HG02973 (cell line): ENCODE results near the gene GPAM.
A peak's percentile ranks its signal among the peaks of the same experiment; 100 is the strongest.
"Not testable (repeated sequence)": the region's sequence is repeated elsewhere in the genome, so short reads cannot be mapped to it uniquely, and the experiment has no call there.

ENCODE experiments used
- ATAC-seq: cut with Tn5 transposase; IDR thresholded peaks from one replicate; pipeline ENCODE4 v1.9.1; 2021; ENCODE audit warnings: moderate library complexity; ENCODE audit not compliant: unreplicated experiment

The GPAM gene

GRCh38 chr10:112216966-112217365, 33.4 kb upstream of the GPAM start:
- ATAC-seq, result no peak

GRCh38 chr10:112216151-112216550, 32.6 kb upstream of the GPAM start:
- ATAC-seq, result no peak

GRCh38 chr10:112215342-112215774, 31.8 kb upstream of the GPAM start:
- no peak for ATAC-seq

GRCh38 chr10:112214298-112214926, 30.8 kb upstream of the GPAM start:
- ATAC-seq, result no peak

GRCh38 chr10:112213836-112214235, 30.3 kb upstream of the GPAM start:
- ATAC-seq, result no peak

- ATAC-seq, result no peak
Measured at GRCh38 chr10:112213098-112213823, 29.7 kb upstream of the GPAM start.

- no peak for ATAC-seq
Measured at GRCh38 chr10:112210666-112211065, 27.1 kb upstream of the GPAM start.

GRCh38 chr10:112209684-112210131, 26.1 kb upstream of the GPAM start:
- no peak for ATAC-seq

GRCh38 chr10:112208997-112209396, 25.4 kb upstream of the GPAM start:
- ATAC-seq, result no peak

- ATAC-seq, result no peak
Measured at GRCh38 chr10:112208292-112208691, 24.7 kb upstream of the GPAM start.

GRCh38 chr10:112203328-112204076, 19.9 kb upstream of the GPAM start:
- peak; percentile 64 for ATAC-seq

GRCh38 chr10:112202561-112203241, 19.1 kb upstream of the GPAM start:
- peak; percentile 92 for ATAC-seq

- ATAC-seq, result no peak
Measured at GRCh38 chr10:112202076-112202475, 18.5 kb upstream of the GPAM start.

GRCh38 chr10:112201334-112201733, 17.8 kb upstream of the GPAM start:
- ATAC-seq, result no peak

GRCh38 chr10:112200259-112200658, 16.7 kb upstream of the GPAM start:
- not testable (repeated sequence) for ATAC-seq

- ATAC-seq, result not testable (repeated sequence)
Measured at GRCh38 chr10:112197662-112198061, 14.1 kb upstream of the GPAM start.

- ATAC-seq, result no peak
Measured at GRCh38 chr10:112195224-112195623, 11.7 kb upstream of the GPAM start.

- no peak for ATAC-seq
Measured at GRCh38 chr10:112191791-112192190, 8.2 kb upstream of the GPAM start.

GRCh38 chr10:112191041-112191590, 7.6 kb upstream of the GPAM start:
- ATAC-seq, result no peak

GRCh38 chr10:112189465-112189864, 5.9 kb upstream of the GPAM start:
- ATAC-seq, result no peak

- no peak for ATAC-seq
Measured at GRCh38 chr10:112187527-112187926, 4.0 kb upstream of the GPAM start.
